GM06990 (cell line): Measurements from ENCODE around the gene TIMM44.

Source experiments
- DNase-seq: peaks from one replicate; pipeline ENCODE4 v3.0.0-alpha.2; 2011; ENCODE audit not compliant: insufficient read length; ENCODE audit errors: extremely low read depth
- H3K27me3 ChIP-seq: replicated peaks from 2 replicates; pipeline ENCODE4 v1.6.0; 2011; ENCODE audit warnings: low read length; ENCODE audit not compliant: control insufficient read depth, insufficient read depth
- H3K36me3 ChIP-seq: 2 replicates; pipeline ENCODE4 v1.5.1; 2011; ENCODE audit warnings: low read length; ENCODE audit not compliant: control insufficient read depth, insufficient read depth
- H3K4me3 ChIP-seq: replicated peaks from 2 replicates; pipeline ENCODE4 v1.5.1; 2011; ENCODE audit warnings: low read depth, mild to moderate bottlenecking, control low read depth, low read length
- TF ChIP-seq, protein P1 (sequence below): IDR thresholded peaks from 2 replicates; pipeline ENCODE4 v1.5.1; 2011; ENCODE audit warnings: low read length, control low read depth, mild to moderate bottlenecking, inconsistent platforms; ENCODE audit not compliant: insufficient read depth, poor library complexity, severe bottlenecking

TIMM44 gene

DNA sequence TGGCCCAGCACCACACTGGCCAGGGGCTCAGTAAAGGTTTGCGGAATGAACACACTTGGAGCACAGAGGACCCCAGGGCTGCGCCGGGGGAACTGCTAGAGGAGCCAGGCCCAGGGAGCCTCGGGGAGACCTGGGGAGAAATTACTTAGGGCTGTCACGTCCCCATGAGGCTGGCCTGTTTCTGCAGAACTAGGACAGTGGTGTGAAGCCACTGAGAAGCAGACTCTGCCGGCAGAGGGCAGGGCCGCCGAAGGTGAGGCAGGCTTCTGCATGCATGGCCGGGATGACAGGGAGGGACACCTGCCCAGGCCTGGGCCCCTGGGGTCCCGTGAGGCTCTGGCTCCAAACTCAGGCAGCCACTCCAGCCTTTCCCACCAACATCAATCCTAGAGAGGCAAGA, 35.5 kb upstream of the TIMM44 start:
- no peak overlapping the region for H3K4me3 ChIP-seq
- no peaks in the 10 kb centered on the region for H3K27me3 ChIP-seq
- no peak for DNase-seq
- TF ChIP-seq, protein P1, sequence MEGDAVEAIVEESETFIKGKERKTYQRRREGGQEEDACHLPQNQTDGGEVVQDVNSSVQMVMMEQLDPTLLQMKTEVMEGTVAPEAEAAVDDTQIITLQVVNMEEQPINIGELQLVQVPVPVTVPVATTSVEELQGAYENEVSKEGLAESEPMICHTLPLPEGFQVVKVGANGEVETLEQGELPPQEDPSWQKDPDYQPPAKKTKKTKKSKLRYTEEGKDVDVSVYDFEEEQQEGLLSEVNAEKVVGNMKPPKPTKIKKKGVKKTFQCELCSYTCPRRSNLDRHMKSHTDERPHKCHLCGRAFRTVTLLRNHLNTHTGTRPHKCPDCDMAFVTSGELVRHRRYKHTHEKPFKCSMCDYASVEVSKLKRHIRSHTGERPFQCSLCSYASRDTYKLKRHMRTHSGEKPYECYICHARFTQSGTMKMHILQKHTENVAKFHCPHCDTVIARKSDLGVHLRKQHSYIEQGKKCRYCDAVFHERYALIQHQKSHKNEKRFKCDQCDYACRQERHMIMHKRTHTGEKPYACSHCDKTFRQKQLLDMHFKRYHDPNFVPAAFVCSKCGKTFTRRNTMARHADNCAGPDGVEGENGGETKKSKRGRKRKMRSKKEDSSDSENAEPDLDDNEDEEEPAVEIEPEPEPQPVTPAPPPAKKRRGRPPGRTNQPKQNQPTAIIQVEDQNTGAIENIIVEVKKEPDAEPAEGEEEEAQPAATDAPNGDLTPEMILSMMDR = no peak
- H3K36me3 ChIP-seq = peaks cover 52% of the 10 kb centered on the region

DNA sequence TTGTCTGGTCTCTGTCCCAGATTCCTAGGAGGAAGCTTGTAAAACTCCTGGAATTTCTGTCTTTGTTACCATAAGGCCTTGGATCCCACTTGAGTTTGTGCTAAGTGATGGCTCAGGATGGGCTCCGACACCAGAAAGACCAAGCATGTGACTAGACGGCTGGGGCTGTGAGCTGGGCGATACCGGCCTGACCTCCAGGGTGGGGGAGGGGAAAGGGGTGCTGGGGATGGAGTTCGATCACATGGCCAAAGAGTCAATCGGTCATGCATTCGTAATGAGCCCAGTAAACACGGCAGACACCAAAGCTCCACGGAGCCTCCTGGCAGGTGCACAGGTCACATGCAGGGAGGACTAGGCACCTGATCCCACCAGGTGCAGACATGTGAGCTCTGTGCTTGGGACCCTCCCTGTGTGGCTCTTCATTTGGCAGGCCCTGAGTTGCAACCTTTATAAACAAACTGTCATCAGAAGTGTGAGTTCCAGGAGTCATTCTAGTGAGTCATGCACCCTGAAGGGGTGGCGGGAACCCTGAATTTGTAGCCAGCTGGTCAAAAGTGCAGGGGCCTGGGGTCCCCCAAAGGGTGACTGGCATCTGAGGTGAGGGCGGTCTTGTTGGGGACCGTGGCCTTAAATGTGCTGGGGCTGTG, 34.8 kb upstream of the TIMM44 start:
- Histone ChIP-seq H3K4me3 (no peak overlapping the region), H3K27me3 (no peaks in the 10 kb centered on the region), H3K36me3 (peaks cover 50% of the 10 kb centered on the region)
- TF ChIP-seq, protein P1 = no peak
- DNase-seq = no peak

DNA sequence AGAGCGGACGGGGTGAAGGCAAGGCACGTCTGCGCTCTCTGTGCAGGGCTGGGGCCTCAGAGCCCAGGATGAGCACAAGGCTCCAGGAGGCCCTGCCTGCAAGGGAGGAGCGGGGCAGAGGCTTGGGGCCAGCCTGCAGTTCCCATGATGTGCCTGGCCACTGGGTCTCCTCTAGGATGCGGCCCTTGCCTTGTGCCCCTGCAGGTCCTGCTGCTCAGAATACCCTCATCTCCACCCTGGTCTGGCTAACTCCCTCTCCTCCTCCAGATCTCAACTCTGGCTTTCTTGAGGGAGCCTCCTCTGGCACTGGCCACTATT, 34.2 kb upstream of the TIMM44 start:
- Histone ChIP-seq H3K36me3 (peaks cover 47% of the 10 kb centered on the region), H3K4me3 (no peak overlapping the region)
- TF ChIP-seq, protein P1 = no peak

GRCh38 chr19:7977021-7977722, 33.7 kb upstream of the TIMM44 start:
- H3K27me3 ChIP-seq = no peaks in the 10 kb centered on the region
- TF ChIP-seq, protein P1 = no peak
- peaks cover 46% of the 10 kb centered on the region for H3K36me3 ChIP-seq
- DNase-seq = no peak
- no peak overlapping the region for H3K4me3 ChIP-seq

More for the DNA sequence above, 34.2 kb upstream of the TIMM44 start:
- H3K27me3 ChIP-seq = no peaks in the 10 kb centered on the region
- DNase-seq = no peak

GRCh38 chr19:7976461-7976860, 33.0 kb upstream of the TIMM44 start:
- no peak for DNase-seq
- TF ChIP-seq, protein P1 = no peak
- H3K4me3 ChIP-seq = no peak overlapping the region
- no peaks in the 10 kb centered on the region for H3K27me3 ChIP-seq
- peaks cover 45% of the 10 kb centered on the region for H3K36me3 ChIP-seq
